ENCODE measurements around the gene COMT.

- TF ChIP-seq POLR2A (IDR thresholded peaks at IDR 0.05; ENCODE audit: low read depth, low read length): no peak
- TF ChIP-seq POLR2AphosphoS5 (IDR thresholded peaks at IDR 0.05; ENCODE audit: low read depth, low read length): no peak
Measured at GRCh38 chr22:19914201-19914943, 27.2 kb upstream of the COMT start.

Data from GM12892 (cell line).